Prostate gland (tissue), 2 donors: ENCODE measurements around the gene S100A10.

ENCODE experiments used
- CTCF ChIP-seq, 4 experiments: fragments of 200-600 bp in 2 of 4; fragments of 450-650 bp in 2 of 4; sonication (generic) in 2 of 4; IDR thresholded peaks; 1 replicate in 3 of 4; 2 replicates in 1 of 4; pipeline ENCODE4 v1.5.1; 2016 to 2019; ENCODE audit warnings: antibody characterized with exemption in 4 of 4, mild to moderate bottlenecking in 2 of 4, moderate library complexity in 2 of 4
- POLR2A ChIP-seq: fragments of 450-650 bp; IDR thresholded peaks from one replicate; pipeline ENCODE4 v1.6.1; 2016; ENCODE audit warnings: antibody characterized with exemption, mild to moderate bottlenecking
- POLR2AphosphoS5 ChIP-seq: sonication (generic); formaldehyde crosslinking; IDR thresholded peaks from one replicate; pipeline ENCODE4 v1.6.1; 2017; ENCODE audit warnings: antibody characterized with exemption

- TF ChIP-seq CTCF (IDR thresholded peaks at IDR 0.05), result no peak
- TF ChIP-seq POLR2A, result no peak
- no peak for TF ChIP-seq POLR2AphosphoS5
These were observed 450 bp downstream of the S100A10 start for GRCh38 chr1:151993084-151993733.
